HepG2 (cell line): ENCODE measurements around the gene INSYN2B. TPM values are rescaled to one million over a fixed set of nuclear protein-coding genes. Genes with fewer than 3 reads are reported as not detected.

Source experiments
- ATAC-seq: fragments of 200-7000 bp; cut with Tn5 transposase; 3 replicates; pipeline ENCODE4 v1.9.1; 2020; ENCODE audit warnings: mild to moderate bottlenecking, moderate library complexity
- BruUV-seq: library from RNA; stranded (reverse); fragments of 400-500 nt; replicated peaks from 2 replicates; lab custom pipeline; 2021; lab: Mats Ljungman, UMichigan
- CTCF ChIA-PET: fragments of 300-600 bp; formaldehyde crosslinking; extraction: SDS; loops from one replicate; lab custom pipeline; 2021; ENCODE audit warnings: low total read pairs, inconsistent platforms, low intra/inter-chr PET ratio; lab: Yijun Ruan, JAX
- POLR2A ChIA-PET: fragments of 350-600 bp; sonication (Branson Sonifier 250); formaldehyde crosslinking; loops from one replicate; lab custom pipeline; 2020; ENCODE audit warnings: antibody characterized with exemption, inconsistent platforms; lab: Yijun Ruan, JAX
- DNase-seq: peaks from one replicate; pipeline ENCODE4 v3.0.0-alpha.2; 2015; ENCODE audit warnings: low spot score
- FAIRE-seq: peaks from 3 replicates; lab custom pipeline; 2011; peaks lifted over from hg19 to GRCh38; lab: Jason Lieb, UNC
- H2AFZ ChIP-seq: one replicate; pipeline ENCODE4 v1.6.1; 2011; ENCODE audit warnings: low read length, inconsistent platforms
- H3K27ac ChIP-seq: fragments of 300-600 bp; 3 replicates; pipeline ENCODE4 v1.8.0; 2011; ENCODE audit warnings: mixed run types, mild to moderate bottlenecking, mixed read lengths, low read length, inconsistent platforms; ENCODE audit not compliant: insufficient read depth; ENCODE audit errors: extremely low read length
- H3K27me3 ChIP-seq, 2 experiments: fragments of 200-600 bp in 1 of 2; 2 replicates in 1 of 2; 3 replicates in 1 of 2; pipeline versions ENCODE4 v1.6.0 to v1.8.0; 2011; ENCODE audit warnings: low read length in 2 of 2, mild to moderate bottlenecking in 2 of 2, moderate library complexity in 2 of 2, inconsistent platforms in 1 of 2; ENCODE audit not compliant: insufficient read depth in 2 of 2, control insufficient read depth in 1 of 2
- H3K36me3 ChIP-seq, 2 experiments: fragments of 200-600 bp in 1 of 2; replicated peaks in 1 of 2; 2 replicates in 1 of 2; 3 replicates in 1 of 2; pipeline versions ENCODE4 v1.5.1 to v1.8.0; 2011; ENCODE audit warnings: low read length in 2 of 2, inconsistent platforms in 1 of 2; ENCODE audit not compliant: insufficient read depth in 2 of 2, control insufficient read depth in 1 of 2
- H3K4me1 ChIP-seq: 2 replicates; pipeline ENCODE4 v1.5.1; 2012; ENCODE audit warnings: low read length, inconsistent platforms; ENCODE audit not compliant: insufficient read depth
- H3K4me2 ChIP-seq: 2 replicates; pipeline ENCODE4 v1.6.0; 2011; ENCODE audit warnings: low read depth, low read length, inconsistent platforms
- H3K4me3 ChIP-seq, 3 experiments: fragments of 200-600 bp in 1 of 3; sonication (generic), shearing (Covaris generic) in 1 of 3; replicated peaks in 1 of 3; 2 replicates each; pipeline ENCODE4 v1.5.1; 2011 to 2016; ENCODE audit warnings: low read length in 3 of 3, inconsistent platforms in 2 of 3, low read depth in 2 of 3, mild to moderate bottlenecking in 2 of 3, control low read depth in 1 of 3, mixed read lengths in 1 of 3; ENCODE audit not compliant: insufficient read depth in 1 of 3
- H3K79me2 ChIP-seq: one replicate; pipeline ENCODE4 v1.6.1; 2011; ENCODE audit warnings: low read length, inconsistent platforms; ENCODE audit not compliant: insufficient read depth
- H3K9ac ChIP-seq: 2 replicates; pipeline ENCODE4 v1.6.0; 2011; ENCODE audit warnings: mild to moderate bottlenecking, low read depth, low read length, inconsistent platforms; ENCODE audit not compliant: insufficient read depth
- H3K9me3 ChIP-seq: 2 replicates; pipeline ENCODE4 v1.5.1; 2012; ENCODE audit warnings: mild to moderate bottlenecking, low read length
- H4K20me1 ChIP-seq: 2 replicates; pipeline ENCODE4 v1.6.0; 2011; ENCODE audit warnings: inconsistent platforms, mild to moderate bottlenecking, low read length, moderate library complexity; ENCODE audit not compliant: insufficient read depth
- ATAD3A ChIP-seq: sonication (generic); formaldehyde crosslinking; IDR thresholded peaks from 2 replicates; pipeline ENCODE4 v1.4.0; 2020; ENCODE audit warnings: missing genetic modification reagents
- EHMT2 ChIP-seq: fragments of 200-600 bp; sonication (generic); IDR thresholded peaks from 2 replicates; pipeline ENCODE4 v1.7.0; 2017; ENCODE audit warnings: antibody characterized with exemption, low read depth, low read length, borderline replicate concordance
- ZNF564 ChIP-seq: sonication (generic); formaldehyde crosslinking; IDR thresholded peaks from 2 replicates; pipeline ENCODE4 v1.8.1; 2023; ENCODE audit warnings: mild to moderate bottlenecking, missing genetic modification reagents
- ZNF782 ChIP-seq: sonication (generic); formaldehyde crosslinking; IDR thresholded peaks from 2 replicates; pipeline ENCODE4 v1.4.0; 2020; ENCODE audit warnings: missing genetic modification reagents, mild to moderate bottlenecking, borderline replicate concordance
- WGBS: methylation state at CpG from one replicate; pipeline ENCODE4 v1.1.6; 2017; ENCODE audit warnings: low lambda C conversion rate; 5-methylcytosine and 5-hydroxymethylcytosine counted together
- in situ Hi-C: cut with HindIII; loops from 2 replicates; pipeline ENCODE4 v1.10.0; 2017; ENCODE audit warnings: low pct_unique_long_range_greater_than_20kb; ENCODE audit not compliant: extremely low pct_ligation_motif_present
- intact Hi-C: fragments of 100-400 bp; cut with micrococcal nuclease; formaldehyde crosslinking; loops from one replicate; pipeline ENCODE4 v1.10.0; 2022; ENCODE audit not compliant: unreplicated experiment
- polyA plus RNA-seq, 8 experiments: library from polyadenylated mRNA; depleted of rRNA in 3 of 8; stranded (reverse) in 7 of 8; unstranded in 1 of 8; fragments of >200 nt; fragmentation: Illumina TruSeq in 4 of 8; extraction: Trizol in 4 of 8; gene quantifications; 2 replicates each; pipeline versions ENCODE4 v1.2.1 to v1.2.3, GENCODE V29; 2011 to 2016; ENCODE audit warnings: low read depth in 4 of 8, missing spikeins in 1 of 8, mixed read lengths in 1 of 8; ENCODE audit not compliant: insufficient read depth in 1 of 8
- total RNA-seq, 5 experiments: library from RNA; depleted of rRNA; stranded (reverse); fragments of >200 nt; fragmentation: Illumina TruSeq; extraction: Trizol; gene quantifications; 2 replicates each; pipeline ENCODE4 v1.2.3, GENCODE V29; 2016; ENCODE audit warnings: low read depth in 1 of 5
- TF ChIP-seq, protein P1 (sequence below): sonication (generic); formaldehyde crosslinking; IDR thresholded peaks from 2 replicates; pipeline ENCODE4 v1.5.0; 2020; ENCODE audit warnings: missing genetic modification reagents

Gene INSYN2B
- total and polyA plus RNA-seq, 2 of the 13 experiments (the other 11 are each of a cell fraction or from before 2014, with no cell fraction given) = not detected

DNA sequence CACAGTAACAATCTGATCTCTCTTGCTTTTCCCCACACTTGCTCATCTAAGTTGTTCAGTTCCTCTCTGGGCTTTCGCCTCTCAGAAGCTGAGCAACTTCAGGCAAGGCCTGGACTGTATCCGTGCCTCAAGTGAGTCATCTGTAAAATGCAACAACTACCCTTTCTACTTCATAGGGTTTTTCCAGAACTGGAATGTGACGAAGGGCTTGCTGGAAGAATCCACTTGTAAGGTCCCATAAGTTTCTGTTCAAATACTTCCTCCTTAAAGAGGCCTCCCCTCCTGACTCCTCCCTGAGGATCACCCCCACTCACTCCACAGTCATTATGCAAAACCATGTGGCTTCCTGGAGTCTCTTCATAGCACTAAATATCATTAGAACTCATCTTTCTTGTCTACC is 17.5 kb upstream of the INSYN2B start:
- CTCF ChIA-PET = no interaction called here
- Histone ChIP-seq H3K4me1 (no peaks in the 10 kb centered on the region), H3K36me3 (no peaks in the 10 kb centered on the region), H3K27me3 (no peaks in the 10 kb centered on the region; a peak in 1 of 5 replicates), H2AFZ (no peak overlapping the region), H3K4me3 (no peak overlapping the region), H3K4me2 (no peak overlapping the region), H3K9ac (no peak overlapping the region), H3K9me3 (no peaks in the 10 kb centered on the region), H3K79me2 (no peaks in the 10 kb centered on the region)
- no peak for ATAC-seq
- intact Hi-C loops = no loop called here
- POLR2A ChIA-PET = no interaction called here
- 20% methylated on average over 3 of the region's 3 CpGs for WGBS
- DNase-seq = no peak
- FAIRE-seq = no peak
- TF ChIP-seq ZNF782 (CRISPR knock-in tag) (no peak), ATAD3A (CRISPR knock-in tag) (no peak)
- TF ChIP-seq, all 625 proteins: peak for 0
- Histone ChIP-seq H4K20me1 (no peaks in the 10 kb centered on the region), H3K27ac (no peak overlapping the region)
- in situ Hi-C loops = no loop called here
- no TSS peak for BruUV-seq

GRCh38 chr5:169993485-169993790 is 13.1 kb upstream of the INSYN2B start:
- in situ Hi-C loops (no loop called here), intact Hi-C loops (no loop called here)
- CTCF ChIA-PET = no interaction called here

More at GRCh38 chr5:169993485-169993790, 13.1 kb upstream of the INSYN2B start:
- Histone ChIP-seq H3K27ac (no peak overlapping the region), H3K79me2 (no peaks in the 10 kb centered on the region), H4K20me1 (no peaks in the 10 kb centered on the region), H3K4me1 (no peaks in the 10 kb centered on the region), H3K36me3 (no peaks in the 10 kb centered on the region), H3K9me3 (no peaks in the 10 kb centered on the region), H3K4me3 (no peak overlapping the region), H3K4me2 (no peak overlapping the region), H3K9ac (no peak overlapping the region), H2AFZ (no peak overlapping the region), H3K27me3 (peaks cover 0 to 3% of the 10 kb centered on the region in 2 experiments; a peak in 1 of 5 replicates)
- DNase-seq (no peak), ATAC-seq (no peak), FAIRE-seq (no peak)
- 0% methylated on average over 2 of the region's 2 CpGs for WGBS
- POLR2A ChIA-PET = no interaction called here
- no peak for TF ChIP-seq EHMT2
- no peak for TF ChIP-seq ZNF564
- TF ChIP-seq, protein P1, sequence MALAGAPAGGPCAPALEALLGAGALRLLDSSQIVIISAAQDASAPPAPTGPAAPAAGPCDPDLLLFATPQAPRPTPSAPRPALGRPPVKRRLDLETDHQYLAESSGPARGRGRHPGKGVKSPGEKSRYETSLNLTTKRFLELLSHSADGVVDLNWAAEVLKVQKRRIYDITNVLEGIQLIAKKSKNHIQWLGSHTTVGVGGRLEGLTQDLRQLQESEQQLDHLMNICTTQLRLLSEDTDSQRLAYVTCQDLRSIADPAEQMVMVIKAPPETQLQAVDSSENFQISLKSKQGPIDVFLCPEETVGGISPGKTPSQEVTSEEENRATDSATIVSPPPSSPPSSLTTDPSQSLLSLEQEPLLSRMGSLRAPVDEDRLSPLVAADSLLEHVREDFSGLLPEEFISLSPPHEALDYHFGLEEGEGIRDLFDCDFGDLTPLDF (CRISPR knock-in tag) = no peak
- no TSS peak for BruUV-seq
